Osteoblast (primary cell): ENCODE data around the gene ACSL3. TPM values are rescaled to one million over a fixed set of nuclear protein-coding genes. Genes with fewer than 3 reads are reported as not detected.

Experiments
- DNase-seq: peaks from one replicate; pipeline ENCODE4 v3.0.0; 2011; ENCODE audit warnings: low spot score, mixed read lengths; ENCODE audit not compliant: insufficient read length; ENCODE audit errors: missing footprints
- H2AFZ ChIP-seq: 2 replicates; pipeline ENCODE4 v1.6.0; 2011; ENCODE audit warnings: mild to moderate bottlenecking, low read length
- H3K27ac ChIP-seq: 2 replicates; pipeline ENCODE4 v1.5.1; 2011; ENCODE audit warnings: mild to moderate bottlenecking, low read depth, low read length, moderate library complexity
- H3K27me3 ChIP-seq: 2 replicates; pipeline ENCODE4 v1.6.0; 2012; ENCODE audit warnings: mild to moderate bottlenecking, control low read depth, inconsistent platforms, low read length, moderate library complexity; ENCODE audit not compliant: insufficient read depth
- H3K36me3 ChIP-seq: 2 replicates; pipeline ENCODE4 v1.5.1; 2011; ENCODE audit warnings: mild to moderate bottlenecking, low read length, control low read depth, moderate library complexity; ENCODE audit not compliant: insufficient read depth
- H3K4me1 ChIP-seq: 2 replicates; pipeline ENCODE4 v1.5.1; 2011; ENCODE audit warnings: mild to moderate bottlenecking, low read length, control low read depth, moderate library complexity; ENCODE audit not compliant: insufficient read depth
- H3K4me2 ChIP-seq: 2 replicates; pipeline ENCODE4 v1.6.0; 2011; ENCODE audit warnings: mild to moderate bottlenecking, low read length; ENCODE audit not compliant: insufficient read depth
- H3K4me3 ChIP-seq: fragments of 200-600 bp; sonication (generic); 3 replicates; pipeline ENCODE4 v1.5.1; 2012; ENCODE audit warnings: mild to moderate bottlenecking, low read length, inconsistent platforms; ENCODE audit not compliant: insufficient read depth
- H3K79me2 ChIP-seq: 2 replicates; pipeline ENCODE4 v1.6.0; 2012; ENCODE audit warnings: mild to moderate bottlenecking, low read length, control low read depth, inconsistent platforms; ENCODE audit not compliant: insufficient read depth
- H3K9me3 ChIP-seq: 2 replicates; pipeline ENCODE4 v1.5.1; 2011; ENCODE audit warnings: low read depth, low read length, control low read depth
- H4K20me1 ChIP-seq: 2 replicates; pipeline ENCODE4 v1.6.0; 2012; ENCODE audit warnings: mild to moderate bottlenecking, low read length, control low read depth; ENCODE audit not compliant: insufficient read depth
- total RNA-seq: library from RNA; depleted of rRNA; stranded (reverse); fragments of >200 nt; gene quantifications from 2 replicates; pipeline ENCODE4 v1.2.3, GENCODE V29; 2012
- TF ChIP-seq, protein P1 (sequence below): IDR thresholded peaks from 2 replicates; pipeline ENCODE4 v1.5.1; 2011; ENCODE audit warnings: mild to moderate bottlenecking, low read depth, low read length, moderate library complexity; ENCODE audit errors: extremely low read depth

The ACSL3 gene
- total RNA-seq, 1 donor, result 166 TPM

DNA sequence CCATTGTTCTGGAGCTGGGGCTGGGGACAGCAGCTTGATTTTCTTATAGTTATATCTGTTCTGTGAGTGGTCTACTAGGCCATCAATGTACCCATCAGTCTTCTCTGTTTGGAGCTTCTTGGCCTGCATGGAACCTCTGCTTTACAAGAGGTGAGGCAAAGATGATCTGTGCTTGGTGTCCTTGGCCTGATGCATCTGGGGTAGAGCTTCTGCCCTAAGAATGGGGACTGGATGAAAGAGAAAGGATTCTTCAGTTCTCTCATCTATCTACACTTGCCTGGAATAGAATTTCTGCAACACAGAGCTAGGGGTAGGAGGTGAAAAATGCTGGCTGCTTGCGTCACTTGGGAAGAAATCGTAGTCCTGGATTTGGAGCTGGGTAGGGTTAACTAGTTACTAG, 46.2 kb downstream of the ACSL3 start:
- H3K27me3 ChIP-seq, result no peaks in the 10 kb centered on the region
- H3K36me3 ChIP-seq, result peaks cover 6% of the 10 kb centered on the region
- no peaks in the 10 kb centered on the region for H3K9me3 ChIP-seq
- H3K4me2 ChIP-seq, result no peak overlapping the region
- TF ChIP-seq, protein P1, sequence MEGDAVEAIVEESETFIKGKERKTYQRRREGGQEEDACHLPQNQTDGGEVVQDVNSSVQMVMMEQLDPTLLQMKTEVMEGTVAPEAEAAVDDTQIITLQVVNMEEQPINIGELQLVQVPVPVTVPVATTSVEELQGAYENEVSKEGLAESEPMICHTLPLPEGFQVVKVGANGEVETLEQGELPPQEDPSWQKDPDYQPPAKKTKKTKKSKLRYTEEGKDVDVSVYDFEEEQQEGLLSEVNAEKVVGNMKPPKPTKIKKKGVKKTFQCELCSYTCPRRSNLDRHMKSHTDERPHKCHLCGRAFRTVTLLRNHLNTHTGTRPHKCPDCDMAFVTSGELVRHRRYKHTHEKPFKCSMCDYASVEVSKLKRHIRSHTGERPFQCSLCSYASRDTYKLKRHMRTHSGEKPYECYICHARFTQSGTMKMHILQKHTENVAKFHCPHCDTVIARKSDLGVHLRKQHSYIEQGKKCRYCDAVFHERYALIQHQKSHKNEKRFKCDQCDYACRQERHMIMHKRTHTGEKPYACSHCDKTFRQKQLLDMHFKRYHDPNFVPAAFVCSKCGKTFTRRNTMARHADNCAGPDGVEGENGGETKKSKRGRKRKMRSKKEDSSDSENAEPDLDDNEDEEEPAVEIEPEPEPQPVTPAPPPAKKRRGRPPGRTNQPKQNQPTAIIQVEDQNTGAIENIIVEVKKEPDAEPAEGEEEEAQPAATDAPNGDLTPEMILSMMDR, result no peak
- no peak overlapping the region for H3K4me3 ChIP-seq
- H2AFZ ChIP-seq, result no peak overlapping the region
- peaks cover 78% of the 10 kb centered on the region for H3K79me2 ChIP-seq
- H3K27ac ChIP-seq, result no peak overlapping the region
- H4K20me1 ChIP-seq, result peaks cover 21% of the 10 kb centered on the region
- H3K4me1 ChIP-seq, result peaks cover 25% of the 10 kb centered on the region
- no peak for DNase-seq

- Histone ChIP-seq H3K27me3 (no peaks in the 10 kb centered on the region), H3K4me1 (peaks cover 25% of the 10 kb centered on the region), H3K4me3 (no peak overlapping the region), H3K36me3 (peaks cover 6% of the 10 kb centered on the region), H3K79me2 (peaks cover 78% of the 10 kb centered on the region), H2AFZ (no peak overlapping the region), H3K4me2 (peak overlapping the region; percentile 9), H3K27ac (peak overlapping the region; percentile 2), H4K20me1 (peaks cover 23% of the 10 kb centered on the region), H3K9me3 (no peaks in the 10 kb centered on the region)
- peak; percentile 68 for DNase-seq
- TF ChIP-seq, protein P1, result no peak
These were observed 47.1 kb downstream of the ACSL3 start for GRCh38 chr2:222907790-222908441.

DNA sequence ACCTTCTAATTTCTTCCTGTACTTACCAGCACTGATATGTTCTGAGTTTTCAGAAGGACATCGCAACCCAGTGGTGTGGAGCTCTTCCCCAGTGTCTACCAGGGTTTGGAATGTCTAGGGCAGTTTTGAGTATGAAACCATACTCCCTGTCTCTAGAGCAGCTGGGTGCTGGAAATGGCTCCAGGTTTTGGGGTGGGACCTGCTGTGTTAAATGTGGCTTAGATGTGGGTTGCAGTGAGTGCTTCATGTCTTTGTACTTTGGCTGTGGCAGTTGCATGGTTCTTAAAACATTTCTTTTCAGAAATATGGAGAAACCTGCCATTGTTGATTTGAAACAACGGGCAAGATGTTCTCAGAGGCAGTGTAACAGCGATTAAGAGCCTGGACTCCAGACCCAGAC, 48.5 kb downstream of the ACSL3 start:
- Histone ChIP-seq H3K4me1 (peaks cover 16% of the 10 kb centered on the region), H3K36me3 (peaks cover 6% of the 10 kb centered on the region), H3K27me3 (no peaks in the 10 kb centered on the region), H3K79me2 (peaks cover 87% of the 10 kb centered on the region), H3K27ac (no peak overlapping the region), H3K9me3 (no peaks in the 10 kb centered on the region), H3K4me3 (no peak overlapping the region), H3K4me2 (no peak overlapping the region), H2AFZ (no peak overlapping the region), H4K20me1 (peaks cover 17% of the 10 kb centered on the region)
- no peak for DNase-seq
- TF ChIP-seq, protein P1, result no peak

- Histone ChIP-seq H3K79me2 (peaks cover 84% of the 10 kb centered on the region), H3K4me3 (no peak overlapping the region), H3K4me1 (peaks cover 20% of the 10 kb centered on the region), H3K9me3 (no peaks in the 10 kb centered on the region), H2AFZ (no peak overlapping the region), H3K27me3 (no peaks in the 10 kb centered on the region), H3K27ac (no peak overlapping the region), H4K20me1 (peaks cover 12% of the 10 kb centered on the region), H3K36me3 (peaks cover 6% of the 10 kb centered on the region), H3K4me2 (no peak overlapping the region)
- no peak for DNase-seq
- TF ChIP-seq, protein P1, result no peak
These were observed 51.3 kb downstream of the ACSL3 start for GRCh38 chr2:222912117-222912516.
